GM20000 (cell line): Measurements from ENCODE around the gene SMAP1.

ENCODE experiments used
- DNase-seq: peaks from one replicate; pipeline ENCODE4 v3.0.0; 2012; ENCODE audit warnings: low spot score
- CTCF ChIP-seq: IDR thresholded peaks from 2 replicates; pipeline ENCODE4 v1.5.1; 2012; ENCODE audit warnings: mild to moderate bottlenecking, control low read depth; ENCODE audit errors: extremely low read depth, missing control alignments

Gene SMAP1

GRCh38 chr6:70842541-70842940, 174.9 kb downstream of the SMAP1 start:
- no peak for DNase-seq
- TF ChIP-seq CTCF: no peak

GRCh38 chr6:70843328-70843918, 175.7 kb downstream of the SMAP1 start:
- TF ChIP-seq CTCF: no peak
- DNase-seq: no peak

GRCh38 chr6:70844301-70844700, 176.6 kb downstream of the SMAP1 start:
- DNase-seq: no peak
- no peak for TF ChIP-seq CTCF

DNA sequence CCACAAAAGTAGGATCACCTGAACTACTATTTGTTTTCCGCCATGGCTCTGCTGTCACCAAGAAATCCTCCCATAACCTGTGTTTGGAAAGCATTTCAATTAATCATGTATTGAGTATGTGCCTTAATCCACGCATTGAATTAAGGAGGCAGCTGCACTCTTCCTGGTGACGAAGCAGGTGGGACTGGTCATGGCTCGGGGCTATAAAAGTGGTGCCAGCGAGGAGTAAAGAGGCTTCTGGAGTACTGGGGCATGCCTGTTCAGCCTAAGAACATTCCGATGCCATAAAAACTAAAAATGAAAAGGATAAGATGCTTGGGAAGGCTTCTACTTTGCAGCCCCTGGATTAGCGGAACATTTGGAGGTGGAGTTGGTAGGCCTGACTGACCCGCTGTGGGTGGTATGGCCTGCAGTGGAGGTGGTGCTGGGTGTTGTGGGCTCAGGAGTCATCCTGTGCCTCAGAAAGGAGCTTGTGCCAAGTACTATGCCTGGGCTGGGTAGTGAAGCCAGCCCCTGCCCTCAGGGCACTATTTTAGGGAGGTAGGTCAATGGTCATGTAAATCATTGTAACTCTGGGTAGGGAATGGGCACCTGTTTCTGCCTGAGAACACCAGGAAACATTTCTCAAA, 178.6 kb downstream of the SMAP1 start:
- DNase-seq: no peak
- TF ChIP-seq CTCF: no peak

GRCh38 chr6:70847106-70848084, 179.7 kb downstream of the SMAP1 start:
- no peak for TF ChIP-seq CTCF
- no peak for DNase-seq

DNA sequence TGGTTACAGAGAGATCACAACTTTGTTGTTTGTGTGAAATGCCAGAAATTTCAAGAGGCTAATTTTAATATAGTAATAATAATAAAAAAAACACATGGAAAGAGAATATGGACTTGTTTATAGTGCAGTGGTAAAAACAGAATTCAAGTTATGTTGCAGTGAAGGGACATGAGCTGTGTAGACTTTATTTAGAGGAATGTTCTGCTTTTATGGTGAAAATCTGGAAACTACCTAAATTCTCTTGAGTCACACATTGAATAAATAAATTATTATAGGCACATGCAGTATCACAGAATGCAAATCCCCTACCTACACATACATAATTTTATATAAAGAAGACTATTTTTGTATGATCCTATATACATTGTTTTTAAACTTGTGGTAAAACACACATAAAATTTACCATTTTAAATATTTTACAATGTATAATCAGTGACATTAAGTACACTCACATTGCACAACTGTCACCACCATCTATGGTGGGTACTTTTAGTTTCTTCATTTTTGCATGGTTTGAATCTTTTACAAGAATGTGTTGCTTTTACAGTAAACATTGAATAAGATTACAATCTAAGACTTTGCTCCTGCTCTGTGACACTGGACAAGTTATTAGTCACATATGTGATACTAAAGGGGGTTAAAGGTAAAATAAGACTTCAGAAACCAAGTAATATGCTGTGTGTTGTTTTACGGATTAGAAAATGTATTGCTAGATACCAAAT, 181.8 kb downstream of the SMAP1 start:
- no peak for DNase-seq
- TF ChIP-seq CTCF: no peak
